AG09309 (cell line): ENCODE measurements around the gene MYT1.

Source experiments
- DNase-seq: peaks from one replicate; pipeline ENCODE4 v3.0.0-alpha.2; 2010; ENCODE audit warnings: low read depth
- H3K4me3 ChIP-seq: 2 replicates; pipeline ENCODE4 v1.5.1; 2011; ENCODE audit warnings: mild to moderate bottlenecking, low read depth, low read length, moderate library complexity; ENCODE audit not compliant: control insufficient read depth
- TF ChIP-seq, protein P1 (sequence below): IDR thresholded peaks from 2 replicates; pipeline ENCODE4 v1.5.1; 2011; ENCODE audit warnings: mild to moderate bottlenecking, low read depth, low read length, inconsistent platforms; ENCODE audit not compliant: insufficient read depth, control insufficient read depth; ENCODE audit errors: missing control alignments

The MYT1 gene

GRCh38 chr20:64207641-64208590, 43.7 kb downstream of the MYT1 start:
- DNase-seq = no peak
- no peak overlapping the region for H3K4me3 ChIP-seq

DNA sequence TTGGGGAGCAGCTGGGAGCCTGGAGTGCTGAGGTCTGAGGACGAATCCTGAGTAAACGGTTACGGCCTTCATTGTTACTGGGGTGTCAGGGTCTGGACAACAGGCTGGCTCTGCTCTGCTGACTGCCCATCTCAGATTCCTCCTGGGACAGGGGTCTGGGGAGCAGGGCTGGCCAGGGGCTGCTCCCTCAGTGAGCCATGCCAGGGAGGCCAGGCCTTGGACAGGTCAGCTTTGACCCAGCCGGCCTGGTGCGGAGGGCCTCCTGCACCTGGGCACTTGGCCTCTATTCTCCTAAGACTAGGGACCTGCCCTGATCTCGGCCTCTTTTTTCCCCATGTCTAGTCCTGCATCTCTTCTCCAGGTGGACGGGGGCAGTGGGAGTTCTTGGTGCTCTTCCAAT, 44.9 kb downstream of the MYT1 start:
- H3K4me3 ChIP-seq = no peak overlapping the region
- TF ChIP-seq, protein P1, sequence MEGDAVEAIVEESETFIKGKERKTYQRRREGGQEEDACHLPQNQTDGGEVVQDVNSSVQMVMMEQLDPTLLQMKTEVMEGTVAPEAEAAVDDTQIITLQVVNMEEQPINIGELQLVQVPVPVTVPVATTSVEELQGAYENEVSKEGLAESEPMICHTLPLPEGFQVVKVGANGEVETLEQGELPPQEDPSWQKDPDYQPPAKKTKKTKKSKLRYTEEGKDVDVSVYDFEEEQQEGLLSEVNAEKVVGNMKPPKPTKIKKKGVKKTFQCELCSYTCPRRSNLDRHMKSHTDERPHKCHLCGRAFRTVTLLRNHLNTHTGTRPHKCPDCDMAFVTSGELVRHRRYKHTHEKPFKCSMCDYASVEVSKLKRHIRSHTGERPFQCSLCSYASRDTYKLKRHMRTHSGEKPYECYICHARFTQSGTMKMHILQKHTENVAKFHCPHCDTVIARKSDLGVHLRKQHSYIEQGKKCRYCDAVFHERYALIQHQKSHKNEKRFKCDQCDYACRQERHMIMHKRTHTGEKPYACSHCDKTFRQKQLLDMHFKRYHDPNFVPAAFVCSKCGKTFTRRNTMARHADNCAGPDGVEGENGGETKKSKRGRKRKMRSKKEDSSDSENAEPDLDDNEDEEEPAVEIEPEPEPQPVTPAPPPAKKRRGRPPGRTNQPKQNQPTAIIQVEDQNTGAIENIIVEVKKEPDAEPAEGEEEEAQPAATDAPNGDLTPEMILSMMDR = no peak
- no peak for DNase-seq

More at GRCh38 chr20:64207641-64208590, 43.7 kb downstream of the MYT1 start:
- TF ChIP-seq, protein P1 = no peak

GRCh38 chr20:64210656-64211369, 46.6 kb downstream of the MYT1 start:
- TF ChIP-seq, protein P1 = no peak
- DNase-seq = no peak
- H3K4me3 ChIP-seq = no peak overlapping the region

DNA sequence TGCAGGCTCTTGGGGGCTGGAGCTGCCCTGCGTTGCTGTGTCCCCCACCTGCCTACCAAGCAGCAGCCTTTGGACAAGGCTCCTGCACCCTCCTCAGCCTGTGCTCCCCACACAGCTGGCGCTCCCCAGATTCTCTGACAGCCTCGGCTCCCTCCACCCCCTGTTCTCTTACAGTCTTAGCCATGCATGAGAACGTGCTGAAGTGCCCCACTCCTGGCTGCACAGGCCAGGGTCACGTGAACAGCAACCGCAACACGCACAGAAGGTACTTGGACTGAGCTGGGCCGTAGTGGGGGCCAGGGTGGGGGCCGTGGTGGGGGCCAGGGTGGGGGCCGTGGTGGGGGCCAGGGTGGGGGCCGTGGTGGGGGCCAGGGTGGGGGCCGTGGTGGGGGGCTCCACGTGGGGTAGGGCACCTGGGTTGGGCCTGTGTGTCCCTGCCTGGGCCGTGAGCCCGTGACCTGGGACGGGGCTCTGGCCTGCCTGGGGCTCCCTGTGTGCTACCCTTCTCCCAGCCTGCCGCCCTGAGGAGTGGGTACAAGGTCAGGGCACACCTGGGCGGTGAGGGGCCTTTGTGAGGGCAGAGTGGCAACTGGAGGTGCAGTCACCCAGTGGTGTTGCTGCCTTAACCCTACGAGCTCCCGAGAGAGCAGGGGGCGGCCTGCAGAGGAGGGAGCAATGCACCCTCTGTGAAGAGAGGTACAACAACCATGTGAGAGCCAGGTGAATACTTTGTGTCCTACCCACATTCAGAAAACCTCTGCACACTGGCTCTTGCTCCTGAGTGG, 47.8 kb downstream of the MYT1 start:
- TF ChIP-seq, protein P1 = no peak
- no peak overlapping the region for H3K4me3 ChIP-seq
- DNase-seq = no peak

DNA sequence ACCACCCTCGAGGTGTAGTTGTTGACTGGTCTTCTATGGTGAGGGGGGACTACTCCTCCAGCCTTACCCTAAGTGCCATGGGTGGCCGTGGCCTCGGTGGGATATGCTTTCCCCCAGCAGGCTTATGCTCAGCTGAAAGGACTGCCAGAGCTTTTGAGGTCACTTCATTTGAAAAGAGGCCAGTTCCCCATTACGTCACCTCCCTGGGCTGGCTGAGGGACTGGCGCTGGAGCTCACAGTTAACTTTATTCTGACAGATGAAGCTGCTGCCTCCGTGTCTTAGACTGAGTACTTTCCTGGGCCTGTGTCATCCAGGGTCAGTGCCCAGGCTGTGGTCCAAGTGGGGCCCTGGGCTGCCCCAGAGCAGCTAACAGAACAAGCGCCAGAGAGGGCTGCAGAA, 48.5 kb downstream of the MYT1 start:
- DNase-seq = no peak
- TF ChIP-seq, protein P1 = no peak
- no peak overlapping the region for H3K4me3 ChIP-seq

DNA sequence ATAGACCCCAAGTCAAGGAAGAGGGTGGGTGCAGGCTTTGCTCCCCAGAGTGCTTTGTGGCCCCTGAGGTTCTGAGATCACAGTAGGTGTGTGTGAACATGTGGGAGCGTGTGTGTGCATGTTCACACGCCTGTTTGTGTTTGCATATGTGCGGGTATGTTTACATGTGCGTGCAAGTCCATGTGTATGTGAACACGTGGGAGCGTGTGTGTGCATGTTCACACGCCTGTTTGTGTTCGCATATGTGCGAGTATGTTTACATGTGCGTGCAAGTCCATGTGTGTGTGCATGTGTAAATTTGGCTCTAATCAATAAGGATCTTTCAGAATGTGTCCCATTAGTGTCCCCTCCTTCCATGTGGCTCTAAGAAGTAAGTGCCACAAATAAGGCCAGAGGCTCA, 49.9 kb downstream of the MYT1 start:
- no peak overlapping the region for H3K4me3 ChIP-seq

More for the DNA sequence above, 49.9 kb downstream of the MYT1 start:
- TF ChIP-seq, protein P1 = no peak
- DNase-seq = no peak
